RWPE2 (cell line): ENCODE data around the gene ASPN.

Experiments
- ATAC-seq: fragments of 200-7000 bp; cut with Tn5 transposase; 3 replicates; pipeline ENCODE4 v1.9.1; 2021; ENCODE audit warnings: low read depth
- DNase-seq: peaks from one replicate; pipeline ENCODE4 v3.0.0-alpha.2; 2020; ENCODE audit warnings: low spot score
- H3K27ac ChIP-seq: fragments of 450-650 bp; 2 replicates; pipeline ENCODE4 v1.5.1; 2017; ENCODE audit warnings: mild to moderate bottlenecking; ENCODE audit not compliant: poor library complexity, severe bottlenecking
- H3K27me3 ChIP-seq: fragments of 250-450 bp; sonication (Bioruptor Pico); 2 replicates; pipeline ENCODE4 v1.5.1; 2021; ENCODE audit warnings: mild to moderate bottlenecking, moderate library complexity; ENCODE audit not compliant: insufficient read depth, poor library complexity, severe bottlenecking
- H3K36me3 ChIP-seq: fragments of 250-450 bp; sonication (Bioruptor Pico); 2 replicates; pipeline ENCODE4 v1.5.1; 2020; ENCODE audit warnings: low read depth, mild to moderate bottlenecking, moderate library complexity
- H3K4me1 ChIP-seq: fragments of 250-450 bp; sonication (Bioruptor Pico); 2 replicates; pipeline ENCODE4 v1.5.1; 2021; ENCODE audit warnings: mild to moderate bottlenecking, moderate library complexity; ENCODE audit not compliant: insufficient read depth, poor library complexity, severe bottlenecking
- H3K4me3 ChIP-seq: fragments of 250-450 bp; sonication (Bioruptor Pico); 2 replicates; pipeline ENCODE4 v1.5.1; 2021; ENCODE audit warnings: mild to moderate bottlenecking, moderate library complexity; ENCODE audit not compliant: severe bottlenecking
- H3K9me3 ChIP-seq: fragments of 250-450 bp; sonication (Bioruptor Pico); 2 replicates; pipeline ENCODE4 v1.5.1; 2021; ENCODE audit warnings: mild to moderate bottlenecking, moderate library complexity; ENCODE audit not compliant: severe bottlenecking
- CTCF ChIP-seq: fragments of 450-650 bp; IDR thresholded peaks from one replicate; pipeline ENCODE4 v1.5.1; 2017; ENCODE audit warnings: mild to moderate bottlenecking, moderate library complexity; ENCODE audit not compliant: poor library complexity, severe bottlenecking

The ASPN gene

GRCh38 chr9:92480291-92480771 lies 2.0 kb downstream of the ASPN start:
- H3K4me1 ChIP-seq = peaks cover 18% of the 10 kb centered on the region
- no peaks in the 10 kb centered on the region for H3K9me3 ChIP-seq
- 0 out of 3 replicates have a peak, but pooled peaks have one; percentile 21 for ATAC-seq
- DNase-seq = no peak
- H3K4me3 ChIP-seq = no peak overlapping the region
- H3K27ac ChIP-seq = peak overlapping the region; percentile 56
- TF ChIP-seq CTCF = no peak
- no peaks in the 10 kb centered on the region for H3K36me3 ChIP-seq
- no peaks in the 10 kb centered on the region for H3K27me3 ChIP-seq

DNA sequence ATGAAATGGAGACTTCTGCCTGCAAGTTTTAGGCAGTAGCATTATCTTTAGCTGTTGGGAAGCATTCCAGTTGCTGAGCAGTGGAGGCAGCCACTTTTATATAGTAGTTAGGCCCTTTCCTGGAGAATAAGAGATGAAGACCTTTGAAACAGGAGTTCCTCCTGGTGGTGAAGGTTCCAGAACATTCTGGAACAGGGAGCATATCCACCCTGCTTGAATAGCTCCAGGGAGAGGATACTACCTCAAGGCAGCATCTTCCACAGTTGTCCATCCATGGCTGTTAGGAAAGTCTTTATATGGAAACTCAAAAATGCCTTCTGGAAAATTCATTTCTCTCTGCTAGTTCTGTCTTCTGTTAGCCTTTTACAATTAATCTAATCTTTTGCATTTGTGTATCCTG lies 3.0 kb downstream of the ASPN start:
- Histone ChIP-seq H3K9me3 (no peaks in the 10 kb centered on the region), H3K4me3 (no peak overlapping the region), H3K36me3 (no peaks in the 10 kb centered on the region), H3K4me1 (peaks cover 18% of the 10 kb centered on the region), H3K27ac (no peak overlapping the region), H3K27me3 (no peaks in the 10 kb centered on the region)
- ATAC-seq = no peak
- no peak for DNase-seq
- no peak for TF ChIP-seq CTCF

DNA sequence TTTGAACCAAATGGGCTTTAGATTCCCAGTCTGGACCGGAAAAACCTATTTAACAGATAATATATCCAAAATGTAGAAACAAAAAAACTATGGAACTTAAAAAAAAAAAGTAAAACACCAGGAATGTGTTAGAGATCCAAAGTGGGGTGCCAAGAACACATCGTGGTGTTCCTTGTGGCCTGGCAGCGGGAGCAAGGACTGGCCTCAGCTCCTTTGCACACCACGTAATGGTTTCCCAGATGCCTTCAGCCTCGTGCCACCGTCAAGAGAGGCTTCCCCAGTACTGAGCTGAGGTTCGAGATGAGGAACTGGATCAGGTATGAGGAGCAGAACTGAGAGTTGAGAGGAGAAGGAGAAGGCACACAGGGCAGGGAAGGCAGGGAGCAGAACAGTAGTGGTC lies 3.5 kb downstream of the ASPN start:
- Histone ChIP-seq H3K9me3 (no peaks in the 10 kb centered on the region), H3K4me3 (no peak overlapping the region), H3K4me1 (peaks cover 18% of the 10 kb centered on the region), H3K36me3 (no peaks in the 10 kb centered on the region), H3K27ac (no peak overlapping the region), H3K27me3 (no peaks in the 10 kb centered on the region)
- TF ChIP-seq CTCF = no peak
- ATAC-seq = no peak
- DNase-seq = no peak

GRCh38 chr9:92476962-92477361 lies 5.3 kb downstream of the ASPN start:
- H3K4me3 ChIP-seq = no peak overlapping the region
- no peak for TF ChIP-seq CTCF
- DNase-seq (no peak), ATAC-seq (no peak)
- peaks cover 18% of the 10 kb centered on the region for H3K4me1 ChIP-seq
- H3K27me3 ChIP-seq = no peaks in the 10 kb centered on the region
- H3K36me3 ChIP-seq = no peaks in the 10 kb centered on the region
- no peaks in the 10 kb centered on the region for H3K9me3 ChIP-seq
- no peak overlapping the region for H3K27ac ChIP-seq

DNA sequence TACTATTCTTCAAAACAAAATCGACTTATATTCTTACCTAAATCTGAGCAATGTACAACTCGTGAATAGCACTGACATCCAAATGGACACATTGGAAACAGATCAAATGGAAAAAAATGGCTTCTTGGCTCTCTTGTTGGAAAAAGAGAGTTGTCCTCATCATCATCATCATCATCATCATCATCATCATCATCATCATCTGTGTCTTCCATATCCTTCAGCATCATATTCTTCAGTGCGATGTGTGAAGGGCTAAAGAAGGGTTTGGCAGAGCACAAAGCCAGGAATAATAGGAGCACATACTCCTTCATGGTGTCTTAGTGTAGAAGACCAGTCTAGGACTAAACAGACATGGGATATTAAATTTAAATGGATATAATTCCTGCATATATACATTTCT lies 7.7 kb downstream of the ASPN start:
- no peak for TF ChIP-seq CTCF
- Histone ChIP-seq H3K36me3 (no peaks in the 10 kb centered on the region), H3K4me3 (no peak overlapping the region), H3K4me1 (no peaks in the 10 kb centered on the region), H3K27ac (no peak overlapping the region), H3K9me3 (no peaks in the 10 kb centered on the region), H3K27me3 (no peaks in the 10 kb centered on the region)
- no peak for ATAC-seq
- DNase-seq = no peak
